HG03520 (cell line): ENCODE results near the gene PARD3B.
"Not testable (repeated sequence)": the region's sequence is repeated elsewhere in the genome, so short reads cannot be mapped to it uniquely, and the experiment has no call there.

Experiments used
- ATAC-seq: cut with Tn5 transposase; IDR thresholded peaks from one replicate; pipeline ENCODE4 v1.9.1; 2021; ENCODE audit warnings: mild to moderate bottlenecking, moderate library complexity; ENCODE audit not compliant: unreplicated experiment

PARD3B gene

DNA sequence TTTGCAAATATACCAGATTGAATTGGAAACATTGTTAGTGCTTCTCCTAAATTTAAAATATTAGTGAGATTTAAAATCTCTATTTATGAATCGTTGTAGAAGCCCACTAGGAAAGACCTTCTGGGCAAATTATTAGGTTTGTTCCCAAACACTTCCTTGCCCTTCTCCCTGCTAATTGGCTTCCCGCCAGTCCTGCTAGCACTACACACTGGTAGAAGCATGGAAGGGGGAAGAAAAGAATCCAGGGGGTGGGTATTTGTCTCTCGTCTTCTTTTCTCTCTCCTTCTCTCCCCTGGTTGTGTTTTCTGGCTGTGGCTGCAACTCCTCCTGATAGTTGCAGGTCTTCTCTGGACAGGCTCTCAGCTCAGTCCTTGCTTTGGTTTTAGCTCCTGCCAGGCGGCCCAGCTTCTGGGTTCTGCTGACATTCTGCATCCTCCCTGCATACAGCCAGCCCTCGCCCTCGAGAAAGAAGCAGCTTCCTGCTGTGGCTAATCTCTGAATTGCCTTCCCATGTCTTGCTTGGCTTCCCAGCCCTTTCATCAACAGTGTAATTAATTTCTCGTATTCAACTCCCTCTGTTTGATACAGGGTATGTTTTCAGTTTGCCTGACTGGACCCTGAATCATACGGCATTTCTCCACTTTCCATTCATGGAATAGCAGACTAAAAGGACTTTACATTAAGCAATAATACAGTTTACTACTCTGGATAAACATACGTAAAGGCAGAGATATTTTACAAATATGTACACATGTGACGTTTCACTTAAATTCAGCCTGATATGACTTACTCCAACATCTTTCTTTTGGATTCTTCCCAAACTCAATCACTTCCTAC is 6.9 kb upstream of the PARD3B start:
- no peak for ATAC-seq

GRCh38 chr2:204539019-204539385 is 6.3 kb upstream of the PARD3B start:
- no peak for ATAC-seq

- ATAC-seq, result no peak
Observed at GRCh38 chr2:204541637-204542036, 3.6 kb upstream of the PARD3B start.

GRCh38 chr2:204542982-204543608 is 2.2 kb upstream of the PARD3B start:
- ATAC-seq, result no peak

DNA sequence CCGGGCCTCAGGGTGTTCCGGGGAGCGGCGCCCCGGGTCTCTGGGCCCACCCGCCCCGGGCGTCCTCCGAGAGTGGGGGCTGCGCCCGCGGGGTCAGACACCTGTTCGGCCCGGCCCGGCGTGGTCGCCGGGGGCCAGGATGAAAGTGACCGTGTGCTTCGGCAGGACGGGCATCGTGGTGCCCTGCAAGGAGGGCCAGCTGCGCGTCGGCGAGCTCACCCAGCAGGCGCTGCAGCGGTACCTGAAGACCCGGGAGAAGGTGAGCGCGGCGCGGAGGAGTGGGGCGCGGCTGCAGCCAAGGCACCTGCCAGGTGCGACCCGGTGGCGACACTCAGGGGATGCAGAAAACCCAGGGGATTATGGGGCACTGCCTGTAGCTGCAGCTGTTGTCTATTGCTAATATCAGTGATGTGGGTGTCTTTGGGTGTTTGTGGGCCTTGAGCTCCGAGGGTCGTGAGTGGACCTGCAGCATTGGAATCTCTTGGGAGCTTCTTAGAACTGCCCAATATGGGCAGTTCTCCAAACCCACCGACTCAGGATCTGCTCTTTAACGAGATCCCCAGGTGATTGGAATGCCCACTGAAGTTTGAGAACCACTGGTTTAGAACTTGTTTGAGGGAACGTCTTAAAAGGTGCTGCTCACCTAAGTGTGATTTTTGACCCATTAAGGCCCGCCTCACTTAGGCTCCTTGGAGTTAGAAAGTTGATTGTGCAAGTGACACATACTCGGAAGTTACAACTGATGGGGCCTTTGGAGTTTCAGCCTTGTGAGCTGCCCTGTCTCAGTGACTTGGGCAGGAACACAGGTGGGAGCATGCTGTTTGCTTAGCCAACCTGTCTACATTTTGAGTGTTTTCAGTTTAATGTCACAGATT is 823 bp downstream of the PARD3B start:
- ATAC-seq, result peak; percentile 5

DNA sequence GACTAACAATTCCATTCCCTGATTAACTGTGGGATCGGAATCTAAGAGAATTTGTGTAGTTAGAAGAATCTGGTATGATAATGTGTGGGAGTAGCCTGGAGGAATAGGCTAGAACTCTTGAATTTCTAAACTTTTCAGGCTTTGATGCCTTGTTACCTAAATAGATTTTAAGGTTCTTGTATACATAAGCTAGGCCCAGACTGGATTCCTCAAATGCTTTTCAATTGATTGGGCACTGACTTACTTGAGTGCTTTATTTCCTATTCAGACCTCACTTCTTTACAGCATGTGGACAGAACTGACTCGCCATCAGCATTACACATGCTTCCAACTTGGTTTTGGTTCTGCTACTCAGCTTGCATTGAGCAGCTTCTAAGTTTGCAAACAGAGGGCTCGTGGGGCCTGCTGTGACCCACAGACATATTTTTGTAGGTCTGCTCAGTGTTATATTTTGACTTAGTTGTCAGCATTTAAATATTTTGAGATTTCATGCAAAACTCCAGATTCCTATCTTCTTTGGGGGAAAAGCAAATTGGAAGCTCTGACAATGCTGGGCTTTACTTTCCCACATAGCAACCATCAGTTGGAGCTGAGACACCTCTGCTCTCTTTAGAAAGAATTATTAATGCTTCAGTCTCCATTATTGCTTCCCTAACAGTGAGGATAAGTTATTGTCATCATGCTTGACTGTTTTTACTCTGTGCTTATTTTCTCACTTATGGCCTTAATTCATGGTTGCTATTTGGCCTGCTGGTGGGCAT is 5.7 kb downstream of the PARD3B start:
- no peak for ATAC-seq

GRCh38 chr2:204551512-204551863 is 6.2 kb downstream of the PARD3B start:
- ATAC-seq, result no peak

DNA sequence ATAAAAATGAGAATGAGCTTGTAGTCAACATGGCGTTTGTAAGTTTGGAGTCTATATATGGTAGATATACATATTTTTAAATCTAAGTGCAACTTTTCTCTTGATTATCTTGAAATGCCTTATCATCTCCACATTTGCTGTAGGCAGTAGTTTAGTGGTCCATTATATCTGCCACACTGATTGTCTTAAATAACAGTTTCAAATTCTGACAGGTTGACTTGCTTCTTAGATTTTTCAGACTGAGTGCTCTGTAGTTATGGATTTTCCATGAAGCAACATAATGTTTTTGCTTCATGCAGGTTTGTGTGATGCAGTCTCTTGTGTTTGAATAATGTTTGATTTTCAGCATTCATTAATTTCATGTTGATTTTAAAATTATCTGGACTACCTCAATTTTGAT is 12.3 kb downstream of the PARD3B start:
- no peak for ATAC-seq

- ATAC-seq, result not testable (repeated sequence)
Observed at GRCh38 chr2:204559358-204559757, 14.1 kb downstream of the PARD3B start.

DNA sequence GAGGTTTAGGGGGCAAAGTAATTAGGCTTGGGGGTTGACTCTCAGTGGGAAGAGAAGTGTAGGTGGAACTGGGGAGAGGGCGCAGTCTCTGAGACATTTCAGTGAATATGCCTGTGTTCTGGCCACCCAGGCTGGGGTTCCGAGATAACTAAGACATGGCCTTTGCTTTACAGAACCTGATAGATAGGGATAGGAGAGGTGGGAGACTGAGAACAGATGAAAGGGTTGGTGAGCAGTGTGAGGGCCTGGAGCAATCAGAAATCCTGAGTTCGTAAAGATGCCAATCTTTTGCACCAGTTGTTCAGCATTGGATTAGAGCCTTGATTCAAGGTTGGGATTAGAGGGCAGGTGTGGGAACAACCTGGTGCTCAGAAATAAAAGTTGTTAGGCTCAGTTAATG is 15.6 kb downstream of the PARD3B start:
- no peak for ATAC-seq

- no peak for ATAC-seq
Observed at GRCh38 chr2:204561771-204562170, 16.5 kb downstream of the PARD3B start.

DNA sequence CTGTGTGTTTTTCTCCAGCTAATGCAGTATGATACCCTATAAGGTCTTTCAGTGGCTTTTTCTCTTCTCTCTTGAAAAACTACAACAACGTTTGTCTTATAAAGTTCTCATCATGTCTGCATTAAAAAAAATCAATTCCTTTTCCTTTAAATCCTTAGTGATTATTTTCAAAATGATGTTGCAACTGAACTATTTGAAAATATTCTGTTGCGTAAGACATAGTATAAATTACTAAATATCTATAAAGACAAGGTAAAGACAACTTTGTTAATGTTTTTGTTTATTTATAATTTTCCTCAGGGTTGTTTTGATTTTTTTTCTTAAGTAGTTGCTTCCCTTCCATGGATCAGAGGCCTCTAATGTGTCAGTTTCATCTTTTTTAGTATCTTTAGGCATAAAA is 21.2 kb downstream of the PARD3B start:
- ATAC-seq, result no peak

DNA sequence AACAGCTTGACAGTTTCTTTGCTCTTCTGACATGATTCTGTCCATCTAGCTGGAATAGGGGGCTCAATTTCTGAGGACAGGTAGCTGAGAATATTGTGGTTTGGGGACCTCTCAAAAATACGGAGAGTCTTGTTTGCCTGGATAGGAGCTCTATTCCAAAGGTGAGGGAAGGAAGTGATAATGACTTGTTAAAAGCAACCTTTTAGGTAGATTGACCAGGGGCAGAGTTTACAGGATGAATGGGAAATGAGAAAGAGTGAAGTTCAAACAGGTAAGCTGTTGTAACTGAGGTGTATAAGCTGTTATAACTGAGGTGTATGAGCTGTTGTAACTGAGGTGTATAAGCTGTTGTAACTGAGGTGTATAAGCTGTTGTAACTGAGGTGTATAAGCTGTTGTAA is 25.1 kb downstream of the PARD3B start:
- no peak for ATAC-seq

DNA sequence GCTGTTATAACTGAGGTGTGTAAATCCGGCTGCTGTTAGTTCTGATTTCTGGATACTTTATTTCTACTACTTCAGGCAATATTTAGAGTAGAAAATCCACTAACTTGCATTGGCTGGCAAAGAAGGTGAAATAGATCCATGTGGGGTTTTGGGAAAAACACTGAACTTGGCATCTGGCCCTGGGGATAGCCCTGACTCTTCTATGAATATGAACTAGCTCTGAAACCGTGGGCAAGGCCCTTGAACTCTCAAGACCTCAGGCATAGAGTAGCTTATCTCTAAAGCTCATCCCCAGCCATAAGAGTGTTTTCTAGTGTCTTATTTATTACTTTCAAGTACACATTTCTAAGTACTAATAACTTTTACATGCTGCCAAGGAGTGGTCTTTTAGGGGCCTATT is 25.8 kb downstream of the PARD3B start:
- ATAC-seq, result no peak

- ATAC-seq, result no peak
Observed at GRCh38 chr2:204571911-204572310, 26.6 kb downstream of the PARD3B start.

DNA sequence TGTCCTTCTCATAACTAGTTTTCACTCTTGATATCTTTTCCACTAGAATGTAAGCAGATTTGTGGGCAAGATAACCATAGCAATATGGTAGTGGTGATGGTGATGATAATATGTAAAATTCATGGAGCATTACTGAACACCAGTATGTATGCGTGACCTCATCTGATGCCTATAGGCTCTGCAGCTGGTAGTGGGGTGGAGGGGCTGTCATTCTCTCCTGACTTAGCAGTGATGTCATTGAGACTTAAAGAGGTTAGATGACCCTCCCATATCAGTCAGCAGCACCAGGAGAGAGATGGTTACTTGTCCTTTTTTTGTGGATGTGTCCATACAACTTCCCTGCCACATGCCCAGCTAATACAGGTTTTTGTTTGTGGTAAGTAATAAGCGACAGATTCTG is 27.9 kb downstream of the PARD3B start:
- ATAC-seq, result no peak

DNA sequence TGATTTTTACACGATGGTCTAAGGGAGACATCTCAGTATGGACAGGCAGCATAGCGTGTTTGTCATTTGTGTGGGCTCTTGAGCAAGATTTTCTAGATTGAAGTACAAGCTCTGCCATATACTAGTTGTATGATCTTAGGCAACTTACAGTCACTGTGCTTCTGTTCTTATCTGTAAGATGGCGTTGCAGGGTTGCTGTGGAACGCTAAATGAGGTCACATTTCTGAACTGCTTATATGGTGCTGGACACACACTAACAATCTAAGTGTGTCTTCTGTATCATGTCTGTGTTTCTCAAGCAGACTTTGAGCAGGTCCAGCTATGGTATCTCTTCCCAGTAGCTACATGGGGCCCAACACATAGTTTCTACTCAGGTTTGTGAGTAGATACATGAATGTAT is 29.2 kb downstream of the PARD3B start:
- ATAC-seq, result no peak

- no peak for ATAC-seq
Observed at GRCh38 chr2:204575463-204575862, 30.2 kb downstream of the PARD3B start.

DNA sequence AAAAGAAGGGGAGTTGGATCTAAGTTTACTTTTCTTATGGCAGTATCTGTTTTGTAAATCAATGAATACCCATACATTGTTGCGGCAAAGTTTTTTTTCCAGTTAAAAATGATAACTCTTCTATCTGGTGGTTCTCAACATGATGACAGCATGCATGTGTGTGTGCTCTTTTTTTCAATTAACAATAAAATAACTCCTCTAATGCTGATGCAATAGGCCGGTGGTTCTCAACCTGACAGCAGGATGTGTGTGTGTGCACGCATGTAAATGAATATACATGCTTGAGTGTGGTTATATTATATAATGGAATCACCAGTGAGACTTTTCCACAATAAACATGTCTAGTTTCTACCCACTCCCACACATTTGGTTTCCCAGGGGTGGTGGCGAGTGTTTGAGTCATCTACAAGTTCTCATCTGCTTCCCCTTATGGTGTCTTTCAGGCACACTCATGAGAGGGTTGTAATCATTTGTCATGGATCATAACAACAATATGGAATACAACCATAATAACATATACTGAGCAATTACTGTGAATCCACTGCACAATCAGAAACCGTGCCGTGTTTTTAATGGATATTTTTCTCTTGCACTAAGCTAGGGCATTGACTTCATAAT is 31.2 kb downstream of the PARD3B start:
- ATAC-seq, result no peak

DNA sequence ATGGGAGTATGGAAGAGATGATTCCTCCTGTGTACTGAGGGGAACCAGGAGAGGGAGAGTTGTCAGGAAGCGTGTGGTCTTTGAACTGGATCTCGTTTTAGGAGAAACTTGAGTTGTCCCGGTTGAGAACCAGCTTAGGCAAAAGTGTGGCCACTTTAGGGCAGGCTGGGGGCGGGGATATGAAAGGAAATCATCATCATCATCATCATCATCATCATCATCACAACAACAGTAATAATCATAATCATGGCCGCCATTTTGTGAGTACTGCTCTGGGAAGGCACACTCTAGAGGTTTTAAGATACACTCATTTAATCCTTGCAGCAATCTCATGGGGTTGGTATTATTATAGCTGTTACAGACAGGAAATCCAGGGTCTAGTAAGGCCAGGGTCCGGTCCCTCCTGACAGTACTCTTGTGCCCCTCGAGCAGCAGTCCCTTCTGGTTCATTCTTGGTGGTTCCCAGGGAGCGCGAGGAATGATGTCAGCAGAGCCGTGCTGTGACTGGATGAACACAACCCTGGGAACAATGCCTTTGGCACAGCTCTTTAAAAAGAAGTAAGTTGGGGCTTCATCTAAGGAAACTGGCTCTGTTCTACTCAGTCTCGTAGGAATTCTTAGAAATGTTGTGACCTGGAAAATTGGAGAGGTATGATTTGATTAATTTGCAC is 33.8 kb downstream of the PARD3B start:
- no peak for ATAC-seq
